Neural progenitor cell (in vitro differentiated cells): ENCODE data around the gene PBX1.

Source experiments
- EZH2 ChIP-seq: fragments of 200-600 bp; sonication (generic); IDR thresholded peaks from 2 replicates; pipeline ENCODE4 v1.6.1; 2017; ENCODE audit warnings: antibody characterized with exemption, mild to moderate bottlenecking, moderate library complexity
- EZH2phosphoT487 ChIP-seq: fragments of 200-600 bp; sonication (generic); IDR thresholded peaks from 2 replicates; pipeline ENCODE4 v1.6.1; 2017; ENCODE audit warnings: antibody characterized with exemption
- TF ChIP-seq, protein P1 (sequence below): fragments of 200-600 bp; sonication (generic); IDR thresholded peaks from 2 replicates; pipeline ENCODE4 v1.5.1; 2017; ENCODE audit warnings: antibody characterized with exemption, mild to moderate bottlenecking

DNA sequence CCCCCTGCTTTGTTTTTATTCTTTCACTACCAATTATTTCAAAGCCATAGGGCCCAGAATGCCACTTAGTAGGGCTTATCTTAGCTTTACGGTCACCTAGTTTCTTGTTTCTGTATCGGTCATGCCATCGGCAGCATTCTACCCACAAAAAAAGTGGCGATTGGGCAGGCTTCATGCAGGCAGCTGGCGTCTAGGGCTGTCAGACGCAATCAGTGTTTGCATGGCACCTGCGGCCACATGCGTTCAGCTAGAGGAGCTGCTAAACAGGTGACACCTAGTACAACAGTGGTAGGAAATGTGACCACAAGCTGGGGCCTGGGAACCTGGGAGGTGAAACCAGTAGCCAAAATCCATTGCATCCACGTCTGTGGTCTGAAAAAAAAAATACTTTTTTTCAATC, 262.7 kb downstream of the PBX1 start:
- TF ChIP-seq, protein P1, sequence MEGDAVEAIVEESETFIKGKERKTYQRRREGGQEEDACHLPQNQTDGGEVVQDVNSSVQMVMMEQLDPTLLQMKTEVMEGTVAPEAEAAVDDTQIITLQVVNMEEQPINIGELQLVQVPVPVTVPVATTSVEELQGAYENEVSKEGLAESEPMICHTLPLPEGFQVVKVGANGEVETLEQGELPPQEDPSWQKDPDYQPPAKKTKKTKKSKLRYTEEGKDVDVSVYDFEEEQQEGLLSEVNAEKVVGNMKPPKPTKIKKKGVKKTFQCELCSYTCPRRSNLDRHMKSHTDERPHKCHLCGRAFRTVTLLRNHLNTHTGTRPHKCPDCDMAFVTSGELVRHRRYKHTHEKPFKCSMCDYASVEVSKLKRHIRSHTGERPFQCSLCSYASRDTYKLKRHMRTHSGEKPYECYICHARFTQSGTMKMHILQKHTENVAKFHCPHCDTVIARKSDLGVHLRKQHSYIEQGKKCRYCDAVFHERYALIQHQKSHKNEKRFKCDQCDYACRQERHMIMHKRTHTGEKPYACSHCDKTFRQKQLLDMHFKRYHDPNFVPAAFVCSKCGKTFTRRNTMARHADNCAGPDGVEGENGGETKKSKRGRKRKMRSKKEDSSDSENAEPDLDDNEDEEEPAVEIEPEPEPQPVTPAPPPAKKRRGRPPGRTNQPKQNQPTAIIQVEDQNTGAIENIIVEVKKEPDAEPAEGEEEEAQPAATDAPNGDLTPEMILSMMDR: no peak
- TF ChIP-seq EZH2 (no peak), EZH2phosphoT487 (no peak)
